ENCODE measurements around the gene NEDD8.
"Not testable (repeated sequence)": the region's sequence is repeated elsewhere in the genome, so short reads cannot be mapped to it uniquely, and the experiment has no call there.

Gene NEDD8

GRCh38 chr14:24204163-24205146 is 27.7 kb downstream of the NEDD8 start:
- no peak for DNase-seq (ENCODE audit: low read depth, low spot score)
- no peak overlapping the region for H3K27ac ChIP-seq

GRCh38 chr14:24203249-24203886 is 28.8 kb downstream of the NEDD8 start:
- H3K27ac ChIP-seq; DNase-seq (ENCODE audit: low read depth, low spot score): not testable (repeated sequence)

- not testable (repeated sequence) for DNase-seq (ENCODE audit: low read depth, low spot score); H3K27ac ChIP-seq
Observed at GRCh38 chr14:24202538-24202937, 29.6 kb downstream of the NEDD8 start.

- H3K27ac ChIP-seq, result no peak overlapping the region
- no peak for DNase-seq (ENCODE audit: low read depth, low spot score)
Observed at GRCh38 chr14:24198814-24199524, 33.2 kb downstream of the NEDD8 start.

GRCh38 chr14:24197056-24197450 is 35.1 kb downstream of the NEDD8 start:
- no peak overlapping the region for H3K27ac ChIP-seq
- no peak for DNase-seq (ENCODE audit: low read depth, low spot score)

GRCh38 chr14:24196071-24197055 is 35.8 kb downstream of the NEDD8 start:
- H3K27ac ChIP-seq, result peak overlapping the region; percentile 80
- no peak for DNase-seq (ENCODE audit: low read depth, low spot score)

- peak; percentile 22 for DNase-seq (ENCODE audit: low read depth, low spot score)
- H3K27ac ChIP-seq, result peak within 1 kb of the TSS; percentile 80
Observed at GRCh38 chr14:24195186-24196070, 36.7 kb downstream of the NEDD8 start, which contains the start of gene TM9SF1. Gene TM9SF1 (minus strand): TSS chr14:24195441. CDS start chr14:24195019, 422 bp downstream.

GRCh38 chr14:24194873-24195185 is 37.3 kb downstream of the NEDD8 start:
- no peak for DNase-seq (ENCODE audit: low read depth, low spot score)
- peak overlapping the region; percentile 80 for H3K27ac ChIP-seq

- H3K27ac ChIP-seq, result no peak overlapping the region
- DNase-seq (ENCODE audit: low read depth, low spot score), result no peak
Observed at GRCh38 chr14:24194186-24194872, 37.8 kb downstream of the NEDD8 start.

- DNase-seq (ENCODE audit: low read depth, low spot score), result no peak
- no peak overlapping the region for H3K27ac ChIP-seq
Observed at GRCh38 chr14:24192933-24193332, 39.2 kb downstream of the NEDD8 start.

GRCh38 chr14:24190416-24190815 is 41.8 kb downstream of the NEDD8 start:
- no peak overlapping the region for H3K27ac ChIP-seq
- DNase-seq (ENCODE audit: low read depth, low spot score), result no peak

- no peak for DNase-seq (ENCODE audit: low read depth, low spot score)
- peak overlapping the region; percentile 52 for H3K27ac ChIP-seq
Observed at GRCh38 chr14:24189460-24189859, 42.7 kb downstream of the NEDD8 start.

GRCh38 chr14:24189059-24189375 is 43.1 kb downstream of the NEDD8 start:
- no peak for DNase-seq (ENCODE audit: low read depth, low spot score)
- H3K27ac ChIP-seq, result peak overlapping the region; percentile 52

- DNase-seq (ENCODE audit: low read depth, low spot score), result peak; percentile 91
- peak within 1 kb of the TSS; percentile 52 for H3K27ac ChIP-seq
Observed at GRCh38 chr14:24188251-24189058, 43.7 kb downstream of the NEDD8 start, which contains the start of gene IPO4. Gene IPO4 (minus strand): TSS chr14:24188816. CDS start chr14:24188787, 29 bp downstream.

- no peak for DNase-seq (ENCODE audit: low read depth, low spot score)
- no peak overlapping the region for H3K27ac ChIP-seq
Observed at GRCh38 chr14:24187539-24187915, 44.6 kb downstream of the NEDD8 start.

GRCh38 chr14:24186831-24187538 is 45.2 kb downstream of the NEDD8 start:
- H3K27ac ChIP-seq, result no peak overlapping the region

GRCh38 chr14:24185741-24186140 is 46.4 kb downstream of the NEDD8 start:
- no peak overlapping the region for H3K27ac ChIP-seq

More at GRCh38 chr14:24186831-24187538, 45.2 kb downstream of the NEDD8 start:
- DNase-seq (ENCODE audit: low read depth, low spot score), result no peak

More at GRCh38 chr14:24185741-24186140, 46.4 kb downstream of the NEDD8 start:
- DNase-seq (ENCODE audit: low read depth, low spot score), result no peak

Data from epithelial cell of prostate (primary cell).